DMS153 (cell line): ENCODE results near the gene ABLIM3.
"Not testable (repeated sequence)": the region's sequence is repeated elsewhere in the genome, so short reads cannot be mapped to it uniquely, and the experiment has no call there.

Experiments used
- DNase-seq: peaks from one replicate; lab custom pipeline; 2025; lab: John Stamatoyannopoulos, UW

Gene ABLIM3

GRCh38 chr5:149157330-149157729 is 16.0 kb downstream of the ABLIM3 start:
- DNase-seq, result no peak

- DNase-seq, result no peak
Observed at GRCh38 chr5:149160291-149160787, 19.0 kb downstream of the ABLIM3 start.

DNA sequence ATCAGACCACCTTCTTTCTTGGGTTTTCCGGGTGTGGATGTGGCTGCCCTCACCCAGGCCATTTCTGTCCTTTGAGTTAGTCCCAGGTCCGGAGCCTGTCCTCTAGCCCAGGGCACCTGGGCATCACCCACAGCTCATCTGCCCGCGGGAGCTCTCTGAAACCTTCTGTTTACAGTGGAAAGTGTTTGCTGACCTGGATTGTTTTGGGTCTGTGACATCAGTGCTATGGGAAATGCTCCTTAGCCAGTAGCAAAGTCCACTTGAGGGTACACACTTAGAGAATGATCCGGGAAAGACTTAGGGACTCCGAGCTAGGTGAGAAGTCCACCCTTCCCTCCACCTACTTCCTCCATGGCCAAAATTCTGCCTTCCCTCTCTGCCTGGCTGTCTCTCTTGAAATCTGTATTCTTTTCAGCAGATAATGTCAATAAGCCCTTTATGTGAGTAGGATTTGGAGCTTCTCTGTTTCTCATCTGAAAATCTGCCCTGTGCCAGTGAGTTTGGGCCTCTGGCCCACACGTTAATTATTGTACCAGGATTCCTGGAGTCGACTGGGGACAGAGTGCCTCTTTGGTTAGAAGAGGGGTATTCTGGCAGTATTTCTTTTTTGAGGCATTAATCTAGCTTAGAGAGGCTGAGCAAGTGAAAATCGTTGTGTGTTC is 19.9 kb downstream of the ABLIM3 start:
- DNase-seq, result no peak

- no peak for DNase-seq
Observed at GRCh38 chr5:149161850-149162249, 20.6 kb downstream of the ABLIM3 start.

- DNase-seq, result no peak
Observed at GRCh38 chr5:149162401-149163084, 21.2 kb downstream of the ABLIM3 start.

DNA sequence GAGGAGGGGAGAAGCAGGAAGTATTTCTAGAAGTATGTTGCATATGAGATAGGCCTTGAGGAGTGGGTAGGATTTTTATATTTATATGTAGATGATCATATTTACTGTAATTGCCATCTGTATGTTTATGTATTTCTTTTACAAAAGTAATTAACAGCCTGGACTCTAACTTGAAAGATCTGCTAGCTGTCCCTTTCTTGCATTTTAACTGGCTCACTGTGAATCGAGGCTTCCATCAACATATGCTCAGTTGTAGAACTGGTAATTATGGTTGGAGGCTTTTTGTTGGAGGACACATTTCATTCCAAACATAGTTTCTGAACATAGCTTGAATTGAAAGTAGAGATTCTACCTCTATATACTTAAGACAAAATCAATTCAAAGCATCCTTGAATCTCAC is 23.4 kb downstream of the ABLIM3 start:
- no peak for DNase-seq

DNA sequence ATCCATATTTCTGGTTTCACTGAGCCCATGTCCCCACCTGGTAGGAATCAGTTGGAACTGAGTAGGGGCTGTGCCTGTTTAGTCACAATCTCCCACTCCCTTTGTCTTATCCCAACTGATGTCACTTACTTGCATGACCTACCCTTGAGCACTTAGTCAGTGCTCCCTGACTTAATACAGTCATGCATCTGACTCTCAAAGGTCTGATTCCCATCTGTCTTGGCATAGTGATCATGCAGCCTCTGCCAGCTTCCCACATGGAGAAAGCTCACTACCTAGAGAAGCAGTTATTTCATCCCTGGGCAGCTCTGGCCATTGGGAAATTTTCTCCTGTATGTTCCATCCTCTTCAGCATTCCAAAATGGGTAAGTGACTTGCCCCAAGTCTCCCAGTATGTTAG is 24.8 kb downstream of the ABLIM3 start:
- no peak for DNase-seq

DNA sequence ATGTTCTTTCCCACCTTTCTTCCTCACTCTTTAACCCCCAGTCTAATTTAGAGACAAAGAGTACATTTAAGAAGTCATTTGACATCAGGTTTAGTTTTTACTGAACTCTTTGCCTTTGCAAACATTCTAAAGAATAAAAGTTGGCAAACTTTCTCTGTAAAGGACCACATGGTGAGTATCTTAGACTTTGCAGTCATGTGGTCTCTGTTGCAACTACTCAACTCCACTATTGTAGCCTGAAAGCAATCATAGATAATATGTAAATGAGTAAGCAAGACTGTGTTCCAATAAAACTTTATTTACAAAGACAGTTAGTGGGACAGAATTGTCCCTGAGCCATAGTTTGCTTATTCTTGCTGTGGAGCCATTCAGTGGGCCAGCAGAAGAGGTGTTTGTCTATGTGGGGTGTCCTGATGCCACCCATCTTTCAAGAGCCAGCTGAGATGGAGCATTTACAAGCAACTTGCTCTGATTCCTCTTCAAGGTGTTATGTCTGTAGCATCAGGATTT is 25.4 kb downstream of the ABLIM3 start:
- DNase-seq, result no peak

DNA sequence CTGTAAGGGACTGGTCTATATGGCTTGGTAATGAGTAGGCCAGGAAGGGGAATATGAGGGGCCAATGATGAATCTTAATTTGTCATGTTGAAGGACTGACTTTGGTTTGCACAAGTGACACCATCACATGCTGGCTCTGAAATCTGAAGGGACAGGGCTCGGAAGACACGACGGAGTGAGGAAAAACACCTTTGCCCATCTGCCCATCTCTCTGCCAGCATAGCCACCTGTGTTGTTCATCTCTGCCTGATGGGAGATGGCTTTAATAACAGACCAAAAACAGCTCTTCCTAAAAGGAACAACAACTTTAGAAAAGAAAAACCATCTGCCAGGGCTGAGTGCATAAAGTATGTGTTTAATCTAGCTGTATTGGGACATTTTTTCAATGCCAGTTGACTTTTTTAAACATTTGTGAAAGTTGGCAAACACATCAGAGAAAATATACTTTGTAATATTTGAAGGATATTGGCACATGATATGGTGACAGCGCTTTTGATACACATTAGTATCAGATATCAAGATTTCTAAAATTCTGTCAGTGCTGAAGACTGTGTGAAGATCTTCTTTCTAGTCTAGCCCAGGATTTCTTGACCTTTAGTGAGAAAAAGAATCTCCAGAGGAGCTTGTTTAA is 27.1 kb downstream of the ABLIM3 start:
- no peak for DNase-seq

DNA sequence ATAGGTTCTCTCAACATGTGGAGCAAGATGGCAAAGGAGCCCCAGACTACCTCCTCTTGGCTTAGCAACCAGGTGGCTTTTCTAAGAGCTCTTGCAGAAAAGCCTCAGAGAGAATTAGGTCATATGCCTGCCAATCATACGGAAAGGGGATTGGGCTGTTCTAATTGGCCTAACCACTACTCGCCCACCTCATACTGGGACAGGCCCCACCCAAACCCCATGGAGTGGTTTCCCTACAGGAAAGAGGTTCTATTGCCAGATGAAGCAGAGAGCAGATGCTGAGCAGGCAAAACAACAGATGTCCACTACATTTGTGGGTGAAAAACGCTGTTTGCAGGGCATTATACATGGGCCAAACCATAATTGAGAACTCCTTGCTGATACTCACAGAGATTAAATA is 29.0 kb downstream of the ABLIM3 start:
- DNase-seq, result no peak

DNA sequence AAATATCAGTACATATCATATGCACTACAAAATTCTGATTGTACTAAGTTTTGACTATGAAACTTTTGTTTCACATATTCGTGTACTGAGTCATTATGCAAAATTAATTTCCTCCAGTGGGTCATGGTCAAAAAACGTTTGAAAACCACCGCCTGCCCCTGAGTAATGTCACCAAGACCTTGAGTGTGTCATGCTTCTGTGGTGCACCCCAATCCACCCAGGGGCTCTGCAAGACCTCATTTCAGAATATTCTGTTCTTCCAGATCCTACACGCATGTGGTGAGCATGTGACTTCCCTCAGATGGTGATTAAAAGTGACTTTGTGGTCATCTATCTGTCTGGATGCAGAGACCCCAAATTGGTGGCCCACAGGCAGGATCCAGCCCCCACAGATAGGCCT is 31.0 kb downstream of the ABLIM3 start:
- DNase-seq, result no peak

- no peak for DNase-seq
Observed at GRCh38 chr5:149172709-149173505, 31.6 kb downstream of the ABLIM3 start.

DNA sequence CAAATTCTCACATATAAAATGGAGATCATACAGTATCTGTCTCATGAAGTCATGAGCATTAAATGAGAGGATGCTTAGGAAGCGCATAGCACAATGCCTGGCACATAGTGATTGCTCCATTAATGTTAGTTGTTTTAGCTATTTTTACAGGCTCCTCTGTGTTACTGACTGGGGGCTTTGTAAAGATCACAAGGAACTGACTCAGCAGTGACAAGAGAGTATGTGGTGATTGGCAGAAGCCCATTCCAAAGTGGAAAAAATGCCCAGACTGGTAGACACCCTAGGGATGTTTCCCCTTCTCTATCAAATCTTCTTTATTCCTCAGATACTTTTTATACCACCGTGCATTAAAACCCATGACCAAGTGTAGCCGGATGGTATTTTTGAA is 33.5 kb downstream of the ABLIM3 start:
- DNase-seq, result no peak

- DNase-seq, result no peak
Observed at GRCh38 chr5:149175346-149176105, 34.2 kb downstream of the ABLIM3 start.

DNA sequence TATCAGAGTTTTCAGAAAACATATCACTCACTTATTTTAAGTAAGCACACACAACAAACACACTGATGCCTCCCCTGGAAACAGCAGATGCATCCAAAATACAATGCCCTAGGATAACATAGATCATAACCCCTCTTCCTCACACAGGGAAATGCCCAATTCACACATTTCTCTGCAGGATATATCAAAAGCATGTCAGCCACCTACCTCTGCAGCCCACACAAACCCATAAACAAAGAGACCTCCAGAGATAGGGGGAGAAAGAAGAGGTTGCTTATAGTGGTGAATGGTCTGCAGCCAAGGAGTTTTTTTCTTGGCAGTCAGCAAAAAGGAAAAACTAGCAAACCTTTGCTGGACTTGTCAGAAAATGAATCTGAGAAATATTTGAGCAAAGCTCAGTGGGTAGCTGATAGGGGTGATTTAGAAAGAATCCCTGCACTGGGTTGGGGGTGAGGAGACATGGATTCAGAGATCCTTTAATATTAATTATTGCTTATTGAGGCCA is 36.1 kb downstream of the ABLIM3 start:
- no peak for DNase-seq

- no peak for DNase-seq
Observed at GRCh38 chr5:149177911-149178565, 36.7 kb downstream of the ABLIM3 start.

- no peak for DNase-seq
Observed at GRCh38 chr5:149181732-149182131, 40.4 kb downstream of the ABLIM3 start.

DNA sequence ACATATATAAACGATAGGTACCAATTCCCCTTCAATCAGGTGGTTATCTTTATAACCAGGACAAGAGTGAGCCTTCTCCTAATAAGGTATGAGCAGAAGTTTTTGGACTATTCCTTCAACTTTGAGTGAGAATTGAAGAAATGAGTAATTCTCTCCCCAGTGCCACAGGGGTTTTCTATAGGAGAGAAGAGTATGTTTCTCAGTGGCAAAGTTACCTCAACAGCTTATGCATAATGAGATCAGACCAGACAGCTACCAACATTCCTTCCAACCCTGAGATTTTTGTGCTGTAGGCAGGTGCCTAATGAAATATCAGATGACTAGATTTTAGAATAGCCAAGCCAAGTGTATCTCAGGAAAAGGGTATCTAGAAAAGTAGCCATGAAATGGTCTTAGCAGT is 40.9 kb downstream of the ABLIM3 start:
- DNase-seq, result no peak

DNA sequence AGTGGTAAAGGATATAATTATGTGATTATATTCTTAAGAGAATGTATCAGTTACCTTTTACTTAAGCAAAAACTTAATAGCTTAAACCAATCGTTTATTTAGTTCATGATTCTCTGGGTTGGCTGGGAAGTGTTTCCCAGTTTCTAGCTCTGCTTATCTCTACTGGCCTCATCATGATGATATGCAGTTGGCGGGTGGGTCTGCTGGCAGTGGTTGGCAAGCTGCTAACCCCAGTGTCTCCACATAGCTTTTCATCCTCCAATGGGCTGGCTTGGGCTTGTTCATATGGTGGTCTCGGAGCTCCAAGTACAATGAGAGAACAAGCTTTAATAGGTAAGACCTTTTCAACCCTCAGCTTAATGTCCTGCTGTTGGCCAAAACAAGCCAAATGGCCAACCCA is 43.8 kb downstream of the ABLIM3 start:
- no peak for DNase-seq

GRCh38 chr5:149186506-149186905 is 45.2 kb downstream of the ABLIM3 start:
- DNase-seq, result no peak

DNA sequence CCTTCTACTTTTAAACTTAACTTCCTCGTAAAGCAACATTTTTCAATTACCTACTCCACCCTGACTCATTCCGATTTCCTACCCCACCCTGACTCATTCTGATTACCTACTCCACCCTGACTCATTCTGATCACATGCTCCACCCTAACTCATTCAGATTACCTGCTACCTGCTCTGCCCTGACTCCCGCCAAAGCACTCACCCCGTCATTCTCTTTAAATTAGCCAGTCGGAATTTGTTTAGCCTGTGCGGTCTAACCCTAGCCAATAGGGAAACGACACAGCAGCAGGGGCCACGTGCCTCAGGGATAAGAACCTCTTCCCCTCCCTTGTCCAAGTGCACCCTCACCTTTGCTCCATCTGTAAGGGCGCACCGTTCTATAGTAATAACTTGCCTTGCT is 46.3 kb downstream of the ABLIM3 start:
- not testable (repeated sequence) for DNase-seq
